ENCODE measurements around the gene TACR1.
"Not testable (repeated sequence)": the region's sequence is repeated elsewhere in the genome, so short reads cannot be mapped to it uniquely, and the experiment has no call there.

The TACR1 gene

DNA sequence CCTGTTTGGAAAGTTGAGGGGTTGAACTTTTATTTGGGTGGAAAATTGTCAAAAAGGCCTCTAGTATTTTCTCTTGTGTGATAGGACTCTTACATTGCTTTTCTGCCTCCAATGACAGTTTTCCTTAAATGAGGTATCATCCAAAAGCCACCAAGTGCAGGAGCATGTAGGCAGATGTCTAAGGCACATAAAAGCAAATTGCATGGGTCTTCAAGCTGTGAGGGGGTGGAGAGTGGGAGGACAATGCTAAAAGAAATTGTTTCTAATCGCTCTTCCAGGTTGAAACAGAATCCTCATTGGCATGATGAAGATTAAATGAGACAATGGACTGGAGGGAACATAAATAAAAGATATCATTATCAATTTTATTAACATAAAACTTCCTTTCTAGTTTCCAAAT is 6.8 kb downstream of the TACR1 start:
- DNase-seq: no peak

DNA sequence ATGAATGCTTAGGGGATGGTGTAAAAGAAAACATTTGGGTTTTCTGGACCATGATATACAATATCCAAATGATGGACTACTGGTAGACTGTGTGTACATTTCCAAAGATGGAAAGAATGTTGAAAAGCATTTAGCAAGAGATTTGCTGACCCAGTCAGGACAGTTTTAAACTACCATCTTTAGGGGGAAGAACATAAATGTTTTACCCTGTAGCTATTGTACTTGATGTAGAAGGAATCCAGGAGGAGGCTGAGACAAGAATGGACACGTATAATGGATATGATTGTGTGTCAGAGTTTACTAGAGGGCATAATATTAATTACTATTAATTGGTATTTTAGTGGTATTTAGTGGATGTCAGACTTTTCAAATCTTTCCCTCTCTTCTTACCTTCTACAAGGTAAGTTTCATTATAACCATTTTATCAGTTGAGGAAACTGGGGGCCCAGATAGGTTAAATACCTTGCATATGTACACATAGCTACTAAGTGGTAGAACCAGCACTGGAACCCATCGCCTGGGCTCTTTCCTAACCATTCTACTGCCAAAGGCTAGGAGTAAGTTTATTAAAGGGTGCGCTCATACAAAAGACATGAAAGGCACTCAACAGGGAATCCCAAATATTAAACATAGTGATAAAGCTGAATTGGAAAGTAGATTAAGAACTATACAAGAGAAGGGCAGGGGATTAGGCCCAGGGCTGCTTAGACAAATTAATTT is 8.9 kb downstream of the TACR1 start:
- no peak for DNase-seq

- no peak for DNase-seq
Measured at GRCh38 chr2:75186821-75187220, 12.5 kb downstream of the TACR1 start.

DNA sequence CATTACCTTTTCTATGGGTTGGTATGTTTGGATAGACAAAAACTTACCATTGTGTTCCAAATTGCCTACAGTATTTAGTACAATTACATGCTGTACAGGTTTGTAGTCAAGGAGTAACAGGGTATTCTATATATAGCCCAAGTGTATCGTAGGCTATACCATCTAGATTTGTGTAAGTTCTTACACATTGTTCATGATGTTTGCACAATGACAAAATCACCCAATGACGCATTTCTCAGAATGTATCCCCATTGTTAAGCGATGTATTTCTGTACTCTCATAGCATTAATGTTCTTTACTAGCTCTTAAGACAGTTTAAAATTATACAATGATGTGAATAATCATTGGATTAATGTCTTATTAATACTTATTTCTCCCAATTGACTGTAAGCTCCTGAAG is 16.7 kb downstream of the TACR1 start:
- DNase-seq: no peak

GRCh38 chr2:75180476-75180875 is 18.8 kb downstream of the TACR1 start:
- DNase-seq: no peak

GRCh38 chr2:75177427-75177826 is 21.9 kb downstream of the TACR1 start:
- no peak for DNase-seq

DNA sequence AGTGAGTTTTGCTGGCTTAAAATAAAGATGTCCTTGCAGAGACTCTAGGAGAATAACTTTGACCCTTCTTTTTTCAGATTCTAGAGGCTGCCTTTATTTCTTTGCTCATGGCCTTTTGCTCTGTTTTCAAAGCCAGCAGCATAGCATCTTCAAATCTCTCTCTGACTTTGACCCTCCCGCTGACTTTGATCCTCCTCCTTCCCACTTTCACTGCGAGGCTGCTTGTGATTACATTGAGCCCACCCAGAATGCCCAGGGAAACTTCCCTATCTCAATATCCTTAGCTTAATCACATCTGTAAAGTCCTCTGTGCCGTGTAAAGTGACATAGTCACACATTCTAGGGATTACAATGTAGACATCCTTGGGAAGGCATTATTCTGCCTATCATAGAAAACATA is 23.9 kb downstream of the TACR1 start:
- no peak for DNase-seq

DNA sequence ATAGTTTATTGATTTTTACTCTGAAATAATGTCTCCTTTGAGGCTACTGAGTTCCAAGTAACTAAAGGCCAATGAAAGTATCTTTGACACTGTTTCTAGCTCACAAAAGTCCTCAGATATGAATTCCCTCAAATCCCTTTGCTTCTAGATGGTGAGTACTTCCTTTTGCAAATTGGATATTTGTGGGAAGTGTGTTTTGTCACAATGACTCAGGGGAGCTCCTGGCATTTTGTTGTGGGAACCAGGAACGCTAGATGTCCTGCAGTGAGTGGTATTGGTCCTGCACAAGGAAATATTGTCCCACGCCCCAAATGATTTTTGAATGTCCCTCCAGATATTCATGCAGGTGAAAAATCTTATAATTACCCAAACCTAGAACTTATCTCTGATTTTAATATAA is 24.3 kb downstream of the TACR1 start:
- DNase-seq: no peak

- no peak for DNase-seq
Measured at GRCh38 chr2:75174519-75174918, 24.8 kb downstream of the TACR1 start.

DNA sequence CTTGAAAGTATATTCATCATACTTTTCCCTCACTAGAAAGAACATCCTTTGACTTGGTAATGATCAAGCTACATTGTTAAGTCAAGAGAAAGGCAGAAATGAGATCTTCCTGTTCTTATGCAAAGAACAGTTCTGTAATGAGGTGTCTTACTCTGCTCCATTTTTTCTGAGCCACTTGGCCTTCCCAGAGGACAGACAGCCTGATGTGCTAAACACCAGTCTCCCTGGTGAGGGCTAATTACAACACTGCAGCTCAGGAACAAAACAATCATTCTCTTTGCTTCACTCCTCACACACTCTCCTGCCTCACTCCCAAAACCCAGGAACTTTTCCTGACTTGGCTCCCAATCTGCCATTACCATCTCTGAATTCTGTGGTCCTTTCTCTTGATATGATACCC is 25.6 kb downstream of the TACR1 start:
- DNase-seq: no peak

GRCh38 chr2:75171423-75171822 is 27.9 kb downstream of the TACR1 start:
- DNase-seq: not testable (repeated sequence)

DNA sequence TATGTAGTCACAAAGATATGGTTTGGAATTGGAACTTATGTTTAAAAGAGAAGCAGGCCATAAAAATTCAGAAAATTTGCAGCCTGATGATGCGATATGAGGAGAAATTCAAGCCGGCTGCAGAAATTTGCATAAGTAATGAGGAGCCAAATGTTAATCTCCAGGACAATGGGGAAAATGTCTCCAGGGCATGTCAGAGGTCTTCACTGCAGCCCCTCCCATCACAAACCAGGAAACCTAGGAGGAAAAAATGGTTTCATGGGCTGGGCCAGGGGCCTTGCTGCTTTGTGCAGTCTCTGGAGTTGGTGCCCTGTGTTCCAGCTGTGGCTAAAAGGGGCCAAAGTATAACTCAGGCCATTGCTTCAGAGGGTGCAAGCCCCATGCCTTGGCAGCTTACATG is 28.4 kb downstream of the TACR1 start:
- no peak for DNase-seq

GRCh38 chr2:75168186-75168585 is 31.1 kb downstream of the TACR1 start:
- DNase-seq: no peak

- DNase-seq: no peak
Measured at GRCh38 chr2:75166491-75166890, 32.8 kb downstream of the TACR1 start.

GRCh38 chr2:75162897-75163296 is 36.4 kb downstream of the TACR1 start:
- DNase-seq: no peak

GRCh38 chr2:75162259-75162658 is 37.1 kb downstream of the TACR1 start:
- no peak for DNase-seq

DNA sequence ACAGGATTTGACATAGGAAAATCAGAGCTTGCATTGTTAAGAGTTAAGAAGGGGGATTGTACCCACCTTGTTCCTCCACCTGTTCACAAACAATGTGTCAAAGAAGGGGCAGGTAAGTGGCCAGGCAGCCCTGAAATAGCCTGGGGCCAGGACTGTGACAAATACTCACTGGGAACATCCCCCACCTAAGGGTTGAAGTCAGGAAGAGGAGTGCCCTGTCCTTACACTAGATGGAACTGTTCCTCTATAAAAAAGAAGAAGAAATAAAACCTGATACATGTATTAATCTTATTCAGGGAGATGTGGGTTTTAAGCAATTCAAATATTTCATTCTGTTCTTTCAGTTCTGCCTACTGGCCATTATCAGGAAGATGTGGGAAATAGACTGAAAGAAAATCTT is 41.9 kb downstream of the TACR1 start:
- no peak for DNase-seq

- peak; percentile 67 for DNase-seq
Measured at GRCh38 chr2:75155115-75155514, 44.2 kb downstream of the TACR1 start.

- DNase-seq: no peak
Measured at GRCh38 chr2:75153221-75153620, 46.1 kb downstream of the TACR1 start.

DNA sequence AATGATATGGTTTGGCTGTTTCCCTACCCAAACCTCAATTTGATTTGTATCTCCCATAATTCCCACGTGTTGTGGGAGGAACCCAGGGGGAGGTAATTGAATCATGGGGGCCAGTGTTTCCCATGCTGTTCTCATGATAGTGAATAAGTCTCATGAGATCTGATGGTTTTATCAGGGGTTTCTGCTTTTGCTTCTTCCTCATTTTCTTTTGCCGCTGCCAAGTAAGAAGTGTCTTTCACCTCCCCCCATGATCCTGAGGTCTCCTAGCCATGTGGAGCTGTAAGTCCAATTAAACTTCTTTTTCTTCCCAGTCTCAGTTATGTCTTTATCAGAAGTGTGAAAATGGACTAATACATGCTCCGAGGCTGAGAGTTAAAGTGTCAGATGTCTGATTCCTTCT is 47.1 kb downstream of the TACR1 start:
- DNase-seq: not testable (repeated sequence)

GRCh38 chr2:75147884-75148283 is 51.4 kb downstream of the TACR1 start:
- not testable (repeated sequence) for DNase-seq

DNA sequence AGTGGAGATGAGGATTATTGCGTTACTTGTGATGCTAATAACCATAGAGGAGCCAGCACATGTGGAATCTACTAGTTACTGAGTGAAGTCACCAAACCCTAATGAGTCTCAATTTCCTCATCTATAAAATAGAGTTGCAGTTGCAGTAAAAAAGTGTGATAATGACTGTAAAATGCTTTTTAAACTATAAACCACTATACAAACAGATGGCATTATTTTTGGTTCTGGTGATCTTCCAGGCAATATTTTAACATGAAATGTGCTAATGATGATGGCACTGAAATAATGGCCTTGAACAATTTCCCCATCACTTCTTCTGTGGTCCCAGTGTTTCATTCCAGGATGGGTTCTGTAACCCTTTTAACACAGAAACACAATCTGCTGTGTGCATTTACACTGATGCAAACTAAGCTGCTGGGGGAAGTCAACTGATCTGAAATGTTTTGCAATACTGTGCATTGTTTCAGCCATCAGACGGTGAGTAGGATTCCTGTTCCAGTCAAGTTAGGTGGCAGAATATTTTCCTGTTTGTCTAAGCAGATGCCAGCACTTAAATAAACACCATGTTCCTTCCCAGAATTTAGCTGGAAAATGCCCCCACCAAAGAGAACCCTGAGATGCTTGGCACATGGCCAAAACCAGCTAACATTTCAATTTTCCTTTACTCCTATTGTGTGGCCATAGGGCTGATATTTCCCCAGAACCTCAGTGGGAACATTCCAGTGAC is 52.6 kb downstream of the TACR1 start:
- peak; percentile 80 for DNase-seq

DNA sequence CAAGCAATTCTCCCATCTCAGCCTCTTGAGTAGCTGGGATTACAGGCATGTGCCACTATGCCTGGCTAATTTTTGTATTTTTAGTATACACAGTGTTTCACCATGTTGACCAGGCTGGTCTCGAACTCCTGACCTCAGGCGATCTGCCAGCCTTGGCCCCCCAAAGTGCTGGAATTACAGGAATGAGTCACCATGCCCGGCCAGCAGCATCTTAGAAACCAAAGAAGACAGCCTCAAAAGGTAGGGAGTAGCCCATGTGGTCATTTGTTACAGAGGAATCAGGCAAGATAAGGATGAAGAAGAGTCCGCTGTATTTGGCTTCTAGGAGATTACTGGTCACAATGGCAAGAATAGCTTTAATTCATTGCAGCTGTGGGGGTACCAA is 53.1 kb downstream of the TACR1 start:
- DNase-seq: not testable (repeated sequence)

DNA sequence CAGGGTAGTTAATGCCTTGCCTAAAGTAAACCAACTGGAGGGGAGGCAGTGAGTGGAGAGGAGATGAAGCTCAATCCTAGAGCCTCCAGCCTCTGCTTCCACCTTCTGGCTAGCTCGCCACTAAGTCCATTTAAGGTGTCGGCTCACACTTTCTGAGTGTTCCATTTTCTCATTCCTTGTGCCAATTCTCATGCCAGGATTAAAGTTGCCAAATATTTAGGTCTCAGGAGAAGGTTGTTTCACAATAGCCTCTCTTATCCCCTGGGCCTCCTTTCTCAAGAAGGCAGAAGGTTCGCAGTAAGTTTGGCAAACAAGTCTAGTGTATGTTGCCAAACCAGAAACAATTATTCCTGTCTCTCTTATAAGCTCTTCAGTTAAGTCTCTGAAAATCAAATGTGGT is 57.2 kb downstream of the TACR1 start:
- DNase-seq: peak; percentile 43

- peak; percentile 27 for DNase-seq
Measured at GRCh38 chr2:75140288-75140687, 59.0 kb downstream of the TACR1 start.

All from fibroblast of skin of right quadriceps (primary cell).